ENCODE data around the gene HNRNPF.

Gene HNRNPF

DNA sequence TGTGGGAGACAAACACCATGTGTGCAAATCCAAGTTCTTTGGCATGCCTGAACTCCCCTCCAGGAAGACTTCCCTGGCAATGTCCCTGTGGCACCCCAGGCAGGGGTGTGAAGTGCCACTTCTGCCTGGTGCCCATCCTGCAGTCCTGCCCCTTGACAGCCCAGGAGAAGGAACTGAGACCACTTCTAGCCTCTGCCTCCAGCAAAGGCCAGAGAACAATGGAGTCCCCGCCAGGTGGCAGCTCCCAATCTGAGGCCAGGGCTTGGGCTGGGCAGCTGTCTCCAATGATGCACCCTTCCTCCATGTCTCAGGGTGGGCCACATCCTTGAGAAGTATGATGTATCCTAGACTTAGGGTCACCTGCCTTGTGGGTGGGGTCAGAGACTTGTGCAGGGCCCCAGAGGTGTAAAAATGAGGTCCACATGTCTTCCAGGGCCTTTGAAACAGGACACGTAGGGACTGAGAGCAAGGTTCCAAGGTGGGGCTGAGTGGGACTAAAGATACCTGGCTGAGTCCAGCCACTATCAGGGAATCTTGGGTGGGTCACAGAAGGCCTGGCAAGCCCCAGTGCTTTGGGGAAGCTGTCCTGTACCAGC, 32.1 kb downstream of the HNRNPF start:
- DNase-seq (ENCODE audit: low spot score), result peak; percentile 32

DNA sequence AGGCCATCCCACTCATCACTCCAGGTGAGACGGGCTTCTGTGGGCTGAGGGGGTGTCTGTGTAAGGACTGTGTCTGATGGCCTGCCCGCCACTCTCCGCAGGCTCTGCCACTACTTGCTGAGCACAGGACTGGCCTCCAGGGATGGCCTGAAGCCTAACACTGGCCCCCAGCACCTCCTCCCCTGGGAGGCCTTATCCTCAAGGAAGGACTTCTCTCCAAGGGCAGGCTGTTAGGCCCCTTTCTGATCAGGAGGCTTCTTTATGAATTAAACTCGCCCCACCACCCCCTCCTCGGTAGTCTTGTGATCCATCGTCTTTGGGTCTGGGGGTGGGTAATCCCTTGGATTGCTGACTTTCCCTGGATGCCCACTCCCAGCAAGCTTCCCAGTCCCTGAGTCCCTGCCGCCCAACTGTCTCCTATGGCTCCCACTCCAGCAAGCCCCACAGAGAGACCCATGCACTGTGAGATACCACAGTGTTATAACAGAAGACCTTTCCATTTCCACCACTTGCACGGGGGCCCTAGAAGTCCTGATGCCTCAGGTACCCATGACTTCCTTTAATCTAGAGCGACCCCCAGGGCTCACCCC, 32.8 kb downstream of the HNRNPF start:
- peak; percentile 20 for DNase-seq (ENCODE audit: low spot score)

DNA sequence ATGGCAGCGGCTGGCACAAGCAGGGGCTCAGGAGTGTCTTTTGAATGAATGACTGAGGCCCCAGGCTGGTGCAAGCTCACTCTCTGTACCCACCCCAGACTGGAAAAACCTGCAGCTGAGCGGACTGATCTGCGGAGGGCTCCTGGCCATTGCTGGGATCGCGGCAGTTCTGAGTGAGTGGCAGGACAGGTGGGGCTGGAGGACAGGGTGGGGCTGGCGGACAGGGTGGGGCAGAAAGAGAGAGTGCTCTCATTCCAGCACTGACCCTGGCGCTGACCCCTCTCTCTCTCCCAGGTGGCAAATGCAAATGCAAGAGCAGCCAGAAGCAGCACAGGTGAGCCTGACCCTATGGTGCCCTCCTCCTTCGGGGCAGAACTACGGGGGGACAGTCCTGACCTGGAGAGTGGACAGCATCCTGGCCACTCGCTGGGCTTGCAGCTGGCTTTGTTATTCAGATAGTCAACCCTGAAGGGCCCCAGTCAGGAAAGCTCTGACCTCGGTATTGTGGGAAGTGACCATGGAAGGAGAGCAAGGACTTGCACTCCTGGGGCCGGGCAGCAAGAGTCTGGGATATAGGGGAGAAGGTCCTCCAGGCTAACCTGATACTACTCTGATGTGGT, 33.5 kb downstream of the HNRNPF start:
- peak; percentile 30 for DNase-seq (ENCODE audit: low spot score)

DNA sequence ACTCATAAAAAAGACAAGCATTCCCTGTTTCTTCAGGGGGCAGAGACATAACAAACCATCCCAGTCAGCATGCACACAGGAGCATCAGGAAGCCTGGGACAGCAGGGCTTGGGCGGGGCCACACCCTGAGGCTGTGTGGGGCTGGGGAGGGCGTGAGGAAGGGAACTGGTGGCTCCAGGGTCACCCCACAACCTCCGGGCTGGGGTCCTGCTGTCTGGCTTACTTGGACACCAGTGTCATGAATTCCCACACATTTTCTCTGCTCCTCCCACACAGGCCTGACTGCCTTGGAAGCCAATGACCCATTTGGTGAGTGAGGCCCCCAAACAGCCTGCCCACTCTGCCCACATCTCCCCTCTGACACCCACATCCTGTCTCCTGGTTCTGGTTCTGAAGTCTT, 34.8 kb downstream of the HNRNPF start:
- peak; percentile 36 for DNase-seq (ENCODE audit: low spot score)

DNA sequence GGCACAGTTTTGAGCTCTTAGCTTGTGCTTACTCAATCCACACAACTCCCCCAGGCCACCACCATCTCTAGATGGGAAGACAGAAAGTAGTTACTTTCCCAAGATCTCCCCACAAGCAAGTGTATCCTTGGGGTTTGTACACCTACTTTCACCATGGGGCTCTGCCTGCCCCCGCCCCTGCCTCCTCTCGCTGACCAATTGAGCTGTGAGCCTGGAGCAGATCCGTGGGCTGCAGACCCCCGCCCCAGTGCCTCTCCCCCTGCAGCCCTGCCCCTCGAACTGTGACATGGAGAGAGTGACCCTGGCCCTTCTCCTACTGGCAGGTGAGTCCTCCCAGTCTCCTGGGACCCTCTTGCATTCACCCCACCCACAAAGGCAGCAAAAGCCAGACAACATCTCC, 35.5 kb downstream of the HNRNPF start:
- peak; percentile 28 for DNase-seq (ENCODE audit: low spot score)

DNA sequence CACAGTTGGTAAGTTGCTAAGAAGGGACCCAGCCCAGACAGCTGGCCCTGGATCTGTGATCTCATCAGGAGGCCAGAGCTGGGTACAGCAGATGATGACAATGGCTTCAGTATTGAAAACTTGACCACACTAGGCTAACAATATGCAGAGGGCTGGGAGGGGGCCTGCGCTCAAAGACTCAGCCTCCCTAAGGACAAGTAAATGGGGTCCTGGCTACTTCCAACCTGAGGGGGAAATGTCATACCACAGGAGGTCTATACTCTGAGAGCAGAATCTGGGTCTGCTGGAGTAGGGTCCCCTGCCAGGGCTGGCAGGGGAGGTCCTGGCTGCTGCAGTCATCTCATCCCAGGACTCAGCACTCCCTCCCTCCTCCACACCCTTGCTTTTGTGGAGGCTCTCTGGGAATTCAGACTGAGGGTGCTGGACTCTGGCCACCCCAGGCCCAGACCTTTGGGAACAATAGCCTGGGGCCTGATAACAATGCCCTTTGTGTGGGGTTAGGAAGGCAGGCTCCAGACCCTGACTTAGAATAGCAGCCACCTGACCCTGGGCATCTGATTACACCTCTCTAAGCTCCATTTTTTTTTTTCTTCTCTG, 36.1 kb downstream of the HNRNPF start:
- peak; percentile 34 for DNase-seq (ENCODE audit: low spot score)

DNA sequence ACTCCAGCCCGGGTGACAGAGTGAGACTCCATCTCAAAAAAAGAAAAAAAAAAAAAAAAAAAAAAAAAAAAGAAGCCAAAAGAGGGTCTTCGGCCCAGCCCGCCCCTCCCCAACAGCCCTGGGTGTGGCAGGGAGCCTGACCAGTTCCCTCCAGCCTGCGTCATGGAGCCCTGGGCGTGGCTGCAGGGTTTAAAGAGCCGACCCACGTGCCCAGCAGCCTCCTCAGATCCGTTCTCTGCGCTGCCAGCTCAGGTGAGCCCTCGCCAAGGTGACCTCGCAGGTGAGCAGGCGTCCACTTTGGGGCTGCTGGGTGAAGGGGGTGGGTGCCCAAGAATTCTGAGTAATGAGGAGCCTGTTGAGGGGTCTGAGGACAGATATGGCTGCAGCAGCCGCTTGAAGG, 37.6 kb downstream of the HNRNPF start, which contains the start of gene FXYD4:
Gene FXYD4, plus strand, starts transcription at position 219 of the 400 bp plus-strand sequence. CDS start 2,111 bp downstream, outside the sequence.
- DNase-seq (ENCODE audit: low spot score), result peak; percentile 47

DNA sequence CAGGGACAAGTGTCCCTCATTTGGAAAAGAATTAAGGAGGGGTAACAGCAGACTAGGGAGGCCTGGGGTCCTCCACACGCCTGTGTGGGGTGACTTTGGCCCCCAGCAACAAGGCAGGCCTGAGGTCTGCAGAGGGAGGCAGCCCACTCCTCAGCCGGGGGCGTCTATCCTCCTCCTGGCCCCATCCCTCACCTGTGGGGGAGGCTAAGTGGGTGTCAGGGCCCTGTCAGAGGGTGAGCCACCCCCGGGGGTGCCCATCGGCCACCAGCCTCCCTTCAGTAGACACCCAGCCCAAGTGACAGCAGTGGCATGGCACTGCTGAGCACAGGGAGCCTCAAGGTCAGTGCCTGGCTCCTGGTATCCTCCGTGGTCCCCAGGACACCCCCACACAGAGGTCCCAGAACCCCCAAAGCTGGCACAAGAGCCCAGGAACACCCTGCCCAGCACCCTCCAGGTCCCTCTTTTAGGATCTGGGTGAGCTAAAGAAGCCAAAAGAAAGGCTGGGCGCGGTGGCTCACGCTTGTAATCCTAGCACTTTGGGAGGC, 38.2 kb downstream of the HNRNPF start:
- DNase-seq (ENCODE audit: low spot score), result peak; percentile 33

DNA sequence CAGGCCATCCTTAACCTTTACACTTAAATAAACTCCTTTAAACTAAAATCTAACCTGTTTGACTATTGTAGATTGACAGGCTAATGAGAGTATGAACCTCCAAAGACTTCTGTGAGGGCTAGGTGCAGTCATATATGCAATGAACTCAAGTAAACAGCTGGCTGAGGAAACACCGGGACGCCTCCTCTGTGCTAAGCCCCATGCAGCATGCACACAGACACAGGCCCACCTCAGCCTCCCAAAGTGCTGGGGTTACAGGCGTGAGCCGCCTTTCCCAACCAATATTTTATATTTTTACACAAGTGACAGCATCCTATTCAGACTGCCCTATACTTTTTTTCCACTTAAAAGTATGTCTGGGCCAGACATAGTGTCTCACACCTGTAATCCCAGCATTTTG, 39.1 kb downstream of the HNRNPF start:
- no peak for DNase-seq (ENCODE audit: low spot score)

DNA sequence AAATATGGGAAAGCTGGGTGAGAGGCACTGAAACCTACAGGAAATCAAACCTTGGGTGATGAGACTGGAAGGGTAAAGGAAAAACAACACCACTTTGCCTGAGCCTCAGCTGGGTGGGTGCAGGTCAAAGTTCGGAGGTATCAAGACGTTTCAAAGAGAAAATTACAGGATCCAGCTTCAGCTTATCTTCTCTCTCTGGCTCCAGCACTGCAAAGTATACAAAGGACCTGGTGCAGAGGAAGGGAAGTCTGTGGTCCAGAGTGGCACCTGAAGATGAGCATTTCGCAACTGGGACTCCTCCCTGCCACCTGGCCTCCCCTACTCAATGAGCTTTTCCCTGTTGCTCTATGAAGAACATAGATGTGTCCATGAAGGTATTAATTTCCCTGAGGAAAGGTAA, 44.0 kb downstream of the HNRNPF start:
- peak; percentile 12 for DNase-seq (ENCODE audit: low spot score)

DNA sequence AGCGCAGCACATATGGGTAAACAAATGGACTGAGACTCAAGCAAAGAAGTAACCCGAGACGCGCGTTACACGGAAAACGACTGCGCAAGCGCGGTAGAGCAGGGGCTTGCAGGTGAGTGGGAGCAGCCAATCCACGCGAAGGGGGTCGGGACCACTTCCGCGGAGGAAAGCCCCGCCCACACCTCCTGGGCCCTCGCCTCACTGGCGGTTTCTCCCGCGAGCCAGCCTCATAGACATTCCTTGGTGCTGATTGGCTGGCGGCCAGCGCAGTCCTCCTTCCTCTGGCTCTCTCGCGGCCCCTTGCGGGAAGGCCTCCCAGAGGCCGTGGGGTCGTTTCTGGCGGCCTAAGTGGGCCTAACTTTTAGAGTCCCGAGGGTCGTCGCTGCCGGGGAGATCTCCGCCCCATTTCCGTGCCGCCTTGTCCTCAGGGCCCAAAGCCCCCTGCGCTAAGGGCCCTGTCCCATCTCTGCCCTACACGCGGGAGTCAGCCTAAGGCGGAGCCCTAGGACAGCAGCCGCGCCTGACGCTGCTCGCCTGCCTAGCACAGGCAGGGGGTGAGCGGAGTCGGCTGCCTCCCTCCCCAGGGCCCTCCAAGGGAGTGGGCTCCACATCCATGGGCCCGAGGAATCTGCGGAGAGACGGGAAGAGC, 46.7 kb downstream of the HNRNPF start:
- peak; percentile 49 for DNase-seq (ENCODE audit: low spot score)

DNA sequence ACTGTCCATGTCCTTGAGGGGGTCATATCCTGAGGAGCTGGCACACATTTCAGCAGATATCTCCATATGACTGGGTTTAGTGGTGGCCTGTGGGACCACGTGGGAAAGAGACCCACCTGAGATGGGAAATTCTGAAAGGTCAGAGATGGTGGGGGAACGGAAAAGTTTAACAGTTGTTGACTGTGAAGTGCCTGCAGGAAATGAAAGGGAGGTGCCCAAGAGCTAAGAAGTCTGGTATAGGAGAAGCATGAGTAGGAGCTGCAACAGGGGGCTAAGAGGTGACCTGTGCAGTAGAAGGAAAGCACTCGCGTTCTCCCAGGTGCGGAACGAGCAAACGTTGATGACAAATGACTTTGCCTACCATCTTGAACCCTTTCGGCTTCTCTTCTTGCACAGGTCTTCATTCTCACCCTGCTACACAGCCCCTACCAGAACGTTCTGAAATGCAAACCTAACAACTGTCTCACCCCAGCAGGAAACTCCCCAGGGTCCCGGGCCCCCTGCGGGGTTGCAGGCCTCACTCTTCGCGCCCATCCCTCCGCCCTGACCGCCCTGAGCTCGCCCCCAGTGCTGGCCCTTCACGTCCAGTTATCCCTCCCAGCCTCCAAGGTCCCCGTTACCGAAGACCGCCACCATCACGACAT, 47.3 kb downstream of the HNRNPF start:
- DNase-seq (ENCODE audit: low spot score), result peak; percentile 13

DNA sequence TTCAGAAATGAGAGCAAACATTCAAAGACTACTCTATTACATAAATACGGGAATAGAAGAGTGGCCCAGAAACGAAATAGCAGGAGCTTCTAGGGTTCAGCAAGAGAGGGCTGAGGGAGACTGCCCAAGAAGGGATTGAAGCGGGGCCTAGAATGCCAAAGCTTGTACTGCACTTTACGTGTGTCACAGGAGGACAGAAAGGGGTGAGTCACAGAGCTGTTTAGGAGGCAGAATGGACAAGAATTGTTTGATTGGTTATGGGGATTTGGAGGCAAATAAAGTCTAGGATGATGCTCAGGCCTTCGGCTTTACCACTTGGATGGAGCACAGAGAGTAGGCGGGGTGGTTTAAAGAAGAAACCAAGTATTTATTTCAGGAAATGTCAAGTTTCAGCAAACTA, 48.9 kb downstream of the HNRNPF start:
- DNase-seq (ENCODE audit: low spot score), result peak; percentile 7

DNA sequence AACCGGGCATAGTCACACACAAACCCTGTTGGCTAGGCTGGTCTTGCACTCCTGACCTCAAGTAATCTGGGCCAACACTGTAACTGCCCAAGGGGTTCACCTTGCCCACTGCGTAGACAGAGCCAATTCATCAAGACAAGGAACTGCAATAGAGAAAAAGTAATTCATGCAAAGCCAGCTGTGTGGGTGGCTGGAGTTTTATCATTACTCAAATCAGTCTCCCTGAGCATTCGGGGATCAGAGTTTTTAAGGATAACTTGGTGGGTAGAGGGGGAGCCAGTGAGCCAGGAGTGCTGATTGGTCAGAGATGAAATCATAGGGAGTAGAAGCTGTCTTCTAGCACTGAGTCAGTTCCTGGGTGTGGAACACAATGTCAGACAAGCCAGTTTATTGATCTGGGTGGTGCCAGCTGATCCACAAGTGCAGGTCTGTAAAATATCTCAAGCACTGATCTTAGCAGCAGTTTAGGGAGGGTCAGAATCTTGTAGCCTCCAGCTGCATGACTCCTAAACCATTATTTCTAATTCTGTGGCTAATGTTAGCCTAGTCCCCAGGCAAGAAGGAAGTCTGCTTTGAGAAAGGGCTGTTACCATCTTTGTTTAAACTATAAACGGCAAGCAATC, 53.1 kb downstream of the HNRNPF start:
- DNase-seq (ENCODE audit: low spot score), result no peak

DNA sequence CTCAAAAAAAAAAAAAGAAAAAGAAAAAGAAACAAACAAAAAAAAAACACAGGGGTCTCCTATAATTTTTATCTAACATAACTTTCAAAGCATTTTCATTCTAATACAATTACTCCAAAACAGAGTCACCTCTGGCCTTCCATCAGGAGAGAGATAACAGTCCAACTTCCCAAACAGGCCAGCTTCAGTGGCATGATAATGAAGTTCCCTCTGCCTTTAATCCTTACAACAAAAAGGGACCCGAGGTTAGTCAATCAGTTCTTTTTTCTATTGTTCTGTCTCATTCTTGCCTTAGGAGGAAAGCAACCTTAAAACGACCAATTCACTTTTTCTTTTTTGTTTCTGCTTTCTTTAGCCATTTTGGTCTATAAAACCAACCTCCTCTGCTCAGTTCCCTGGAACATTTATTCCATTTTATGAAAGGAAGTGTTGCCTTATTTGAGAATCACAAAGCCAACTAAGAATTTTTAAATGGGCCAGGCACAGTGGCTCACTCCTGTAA, 54.1 kb downstream of the HNRNPF start:
- DNase-seq (ENCODE audit: low spot score), result no peak

DNA sequence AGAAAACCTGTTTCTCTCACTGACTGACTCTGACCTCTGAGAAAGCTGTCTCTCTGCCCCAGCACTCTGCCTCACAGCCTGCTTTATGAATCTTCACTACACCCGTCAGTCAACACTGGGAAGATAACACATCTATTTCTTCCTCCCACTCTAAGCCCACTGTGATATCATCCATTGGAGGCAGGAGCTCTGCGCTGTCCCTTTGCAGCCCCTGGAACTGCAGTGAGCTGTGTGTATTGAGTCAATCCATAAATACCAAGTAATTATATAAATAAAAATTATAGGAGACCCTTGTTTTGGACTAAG, 54.7 kb downstream of the HNRNPF start:
- DNase-seq (ENCODE audit: low spot score), result peak; percentile 17

DNA sequence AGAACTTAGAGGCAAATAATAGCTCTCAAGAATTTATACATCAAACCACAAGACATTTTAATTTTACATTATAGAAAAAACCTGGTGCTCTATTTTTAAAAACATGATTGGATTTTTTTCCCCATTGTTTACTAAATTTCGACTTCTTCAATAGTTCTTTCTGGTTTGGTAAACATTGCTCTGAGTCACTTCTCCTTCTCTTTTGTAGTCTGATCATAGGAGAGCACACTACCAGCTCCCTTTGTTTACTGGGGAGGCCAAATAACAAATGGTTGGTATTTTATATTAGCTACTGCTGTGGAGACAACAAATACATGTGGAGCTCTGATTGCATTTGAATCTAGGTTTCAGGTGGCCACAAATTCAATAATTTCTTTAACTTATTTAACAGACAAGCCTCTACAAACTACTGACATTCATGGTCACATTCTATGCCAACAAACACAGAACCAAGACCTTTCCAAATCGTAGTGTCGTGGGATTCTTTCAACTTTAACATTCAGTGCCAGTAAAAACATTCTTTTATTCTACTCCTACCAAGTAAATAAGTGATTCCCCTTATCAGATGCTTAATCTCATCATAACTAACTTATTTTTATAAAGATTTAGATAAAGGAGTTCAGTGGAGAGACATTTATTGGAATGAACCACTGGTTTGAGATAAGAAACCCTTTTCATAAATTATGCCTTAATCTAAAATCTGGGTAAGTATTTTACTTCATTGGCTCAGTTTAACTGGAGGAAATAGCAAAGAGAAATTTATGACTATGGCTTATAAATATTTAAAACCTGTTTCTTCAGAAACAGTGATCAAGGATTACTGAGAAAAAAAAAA, 55.3 kb downstream of the HNRNPF start:
- no peak for DNase-seq (ENCODE audit: low spot score)

DNA sequence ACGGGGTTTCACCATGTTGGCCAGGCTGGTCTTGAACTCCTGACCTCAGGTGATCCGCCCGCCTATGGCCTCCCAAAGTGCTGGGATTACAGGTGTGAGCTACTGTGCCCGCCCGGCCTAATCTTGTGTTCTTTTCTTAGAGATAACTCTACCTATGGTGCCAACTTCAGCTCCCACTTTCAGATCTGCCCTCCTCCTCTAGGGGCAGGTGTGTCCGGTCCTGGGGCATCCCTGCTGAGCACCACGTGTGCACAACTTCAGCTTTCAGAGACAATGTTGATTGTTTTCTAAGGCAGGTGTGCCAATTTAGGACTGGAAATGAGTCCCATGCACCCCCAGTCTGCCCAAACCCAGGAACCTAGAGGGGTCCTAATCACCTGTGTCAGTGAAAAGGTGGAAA, 56.0 kb downstream of the HNRNPF start:
- DNase-seq (ENCODE audit: low spot score), result no peak

DNA sequence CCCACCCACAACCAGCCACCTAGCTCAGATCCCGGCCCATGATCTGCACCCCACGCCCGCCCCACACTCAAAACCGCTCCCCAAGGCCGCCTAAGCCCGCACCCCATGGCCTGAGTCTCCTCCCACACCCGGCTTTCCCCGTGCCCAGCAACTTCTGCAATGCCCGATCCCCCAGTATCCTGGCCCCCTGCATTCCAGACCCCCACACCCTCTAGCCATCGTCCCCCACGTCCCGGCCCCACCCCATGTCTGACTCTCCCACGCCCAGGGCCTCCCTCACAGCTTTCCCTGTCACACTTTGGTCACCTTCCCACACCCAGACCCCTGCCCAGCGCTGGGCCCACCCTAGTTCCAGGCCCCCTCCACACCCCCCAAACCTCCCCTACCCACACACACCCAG, 57.7 kb downstream of the HNRNPF start:
- DNase-seq (ENCODE audit: low spot score), result no peak

DNA sequence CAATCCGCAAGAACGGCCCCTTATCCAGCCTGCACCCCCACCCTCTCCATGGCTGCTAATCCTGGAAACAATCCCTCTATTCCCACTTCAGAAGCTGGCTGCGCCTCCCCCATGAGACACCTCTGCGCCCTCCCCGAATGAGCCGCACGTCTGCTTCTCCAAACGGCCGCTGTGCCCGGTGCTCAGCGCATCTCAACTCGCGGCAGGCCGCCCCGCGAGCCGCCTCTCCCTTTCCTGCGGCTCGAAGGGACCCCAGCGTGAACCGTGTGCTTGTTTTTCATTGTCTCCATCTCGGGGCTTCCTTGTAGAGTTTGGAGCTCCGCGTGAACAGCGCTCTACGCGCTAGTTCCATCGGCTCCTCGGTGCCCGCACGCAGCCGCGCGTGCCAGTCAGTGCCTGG, 58.3 kb downstream of the HNRNPF start:
- DNase-seq (ENCODE audit: low spot score), result no peak

DNA sequence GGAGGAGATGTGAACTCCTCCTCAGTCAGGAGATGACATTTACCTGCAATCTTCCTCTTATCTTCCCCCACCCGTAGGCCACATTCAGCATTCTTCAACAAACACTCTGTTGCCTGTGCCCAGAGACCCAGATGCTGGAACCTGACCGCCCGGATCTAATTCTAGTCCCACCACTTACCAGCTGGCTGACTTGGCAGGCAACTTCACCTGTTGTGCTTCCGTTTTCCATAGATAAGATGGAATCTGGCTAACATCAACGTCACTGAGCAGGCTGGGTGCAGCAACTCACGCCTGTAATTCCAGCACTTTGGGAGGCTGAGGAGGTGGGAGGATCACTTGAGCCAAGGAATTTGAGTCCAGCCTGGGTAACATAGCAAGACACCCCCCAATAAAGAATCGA, 58.8 kb downstream of the HNRNPF start:
- no peak for DNase-seq (ENCODE audit: low spot score)
